Mammary epithelial cell (primary cell): Measurements from ENCODE around the gene CCDC85B.

Experiments
- EZH2 ChIP-seq: IDR thresholded peaks from 2 replicates; pipeline ENCODE4 v1.6.1; 2012; ENCODE audit warnings: low read length, inconsistent platforms, borderline replicate concordance
- TF ChIP-seq, protein P1 (sequence below), 2 donors: IDR thresholded peaks in 1 of 2; conservative IDR thresholded peaks in 1 of 2; 2 replicates each; pipeline ENCODE4 v1.5.1; 2011 to 2012; ENCODE audit warnings: inconsistent platforms in 2 of 2, low read length in 2 of 2, mild to moderate bottlenecking in 2 of 2, control low read depth in 1 of 2, low read depth in 1 of 2; ENCODE audit not compliant: insufficient read depth in 1 of 2; ENCODE audit errors: extremely low read depth in 1 of 2

DNA sequence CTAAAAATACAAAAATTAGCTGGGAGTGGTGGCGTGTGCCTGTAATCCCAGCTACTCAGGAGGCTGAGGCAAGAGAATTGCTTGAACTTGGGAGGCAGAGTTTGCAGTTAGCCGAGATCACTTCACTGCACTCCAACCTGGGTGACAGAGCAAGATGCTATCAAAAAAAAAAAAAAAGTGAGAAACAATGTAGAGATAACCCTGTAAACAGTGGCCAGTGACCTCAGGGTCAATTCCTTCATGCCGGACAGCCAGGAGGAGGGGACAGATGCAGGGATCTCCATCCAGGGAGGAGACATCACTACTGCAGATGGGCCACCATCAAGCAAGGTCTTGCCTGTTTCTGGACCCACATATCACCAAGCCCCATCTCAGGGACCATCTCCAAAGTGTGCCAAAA, 42.7 kb upstream of the CCDC85B start:
- TF ChIP-seq, protein P1, sequence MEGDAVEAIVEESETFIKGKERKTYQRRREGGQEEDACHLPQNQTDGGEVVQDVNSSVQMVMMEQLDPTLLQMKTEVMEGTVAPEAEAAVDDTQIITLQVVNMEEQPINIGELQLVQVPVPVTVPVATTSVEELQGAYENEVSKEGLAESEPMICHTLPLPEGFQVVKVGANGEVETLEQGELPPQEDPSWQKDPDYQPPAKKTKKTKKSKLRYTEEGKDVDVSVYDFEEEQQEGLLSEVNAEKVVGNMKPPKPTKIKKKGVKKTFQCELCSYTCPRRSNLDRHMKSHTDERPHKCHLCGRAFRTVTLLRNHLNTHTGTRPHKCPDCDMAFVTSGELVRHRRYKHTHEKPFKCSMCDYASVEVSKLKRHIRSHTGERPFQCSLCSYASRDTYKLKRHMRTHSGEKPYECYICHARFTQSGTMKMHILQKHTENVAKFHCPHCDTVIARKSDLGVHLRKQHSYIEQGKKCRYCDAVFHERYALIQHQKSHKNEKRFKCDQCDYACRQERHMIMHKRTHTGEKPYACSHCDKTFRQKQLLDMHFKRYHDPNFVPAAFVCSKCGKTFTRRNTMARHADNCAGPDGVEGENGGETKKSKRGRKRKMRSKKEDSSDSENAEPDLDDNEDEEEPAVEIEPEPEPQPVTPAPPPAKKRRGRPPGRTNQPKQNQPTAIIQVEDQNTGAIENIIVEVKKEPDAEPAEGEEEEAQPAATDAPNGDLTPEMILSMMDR (conservative IDR thresholded peaks at IDR 0.05 in 1 of 2, IDR thresholded peaks at IDR 0.05 in 1 of 2; ENCODE audit: extremely low read depth in 1 of 2, insufficient read depth in 1 of 2, low read depth in 1 of 2, low read length in 2 of 2) = no peak
- TF ChIP-seq EZH2 = no peak
